CD4-positive, alpha-beta T cell treated with Interleukin-2 at 100 ng/mL for 4 hours (primary cell): ENCODE measurements around the gene URB1.
"Not testable (repeated sequence)": the region's sequence is repeated elsewhere in the genome, so short reads cannot be mapped to it uniquely, and the experiment has no call there.

ENCODE experiments used
- DNase-seq: peaks from one replicate; pipeline ENCODE4 v3.0.0-alpha.2; 2020; ENCODE audit warnings: low spot score

The URB1 gene

GRCh38 chr21:32392880-32393676 is at the start of gene URB1:
Gene URB1 (minus strand): TSS chr21:32393012. CDS start chr21:32392910, 102 bp downstream.
- peak; percentile 94 for DNase-seq

- no peak for DNase-seq
Observed at GRCh38 chr21:32437729-32438128, 44.9 kb upstream of the URB1 start.

GRCh38 chr21:32432982-32433660 is 40.3 kb upstream of the URB1 start:
- DNase-seq = not testable (repeated sequence)

- DNase-seq = no peak
Observed at GRCh38 chr21:32427958-32428623, 35.3 kb upstream of the URB1 start.

GRCh38 chr21:32426592-32427051 is 33.8 kb upstream of the URB1 start:
- no peak for DNase-seq

GRCh38 chr21:32426066-32426465 is 33.3 kb upstream of the URB1 start:
- DNase-seq = no peak

- no peak for DNase-seq
Observed at GRCh38 chr21:32425628-32426027, 32.8 kb upstream of the URB1 start.

GRCh38 chr21:32424674-32425073 is 31.9 kb upstream of the URB1 start:
- DNase-seq = no peak

- DNase-seq = no peak
Observed at GRCh38 chr21:32424191-32424535, 31.4 kb upstream of the URB1 start.

- DNase-seq = no peak
Observed at GRCh38 chr21:32423320-32424190, 30.7 kb upstream of the URB1 start.

- no peak for DNase-seq
Observed at GRCh38 chr21:32422064-32422463, 29.3 kb upstream of the URB1 start.

GRCh38 chr21:32418146-32418545 is 25.3 kb upstream of the URB1 start:
- no peak for DNase-seq

- DNase-seq = no peak
Observed at GRCh38 chr21:32415451-32416398, 22.9 kb upstream of the URB1 start.

- DNase-seq = no peak
Observed at GRCh38 chr21:32414579-32415358, 22.0 kb upstream of the URB1 start.

- DNase-seq = no peak
Observed at GRCh38 chr21:32413697-32414578, 21.1 kb upstream of the URB1 start.

- no peak for DNase-seq
Observed at GRCh38 chr21:32413015-32413504, 20.2 kb upstream of the URB1 start.

- peak; percentile 76 for DNase-seq
Observed at GRCh38 chr21:32412162-32413014, 19.6 kb upstream of the URB1 start, which contains the start of gene EVA1C. Gene EVA1C (plus strand): TSS chr21:32412706. CDS start chr21:32412854, 148 bp downstream.
